ENCODE data around the gene CADPS2. TPM values are rescaled to one million over a fixed set of nuclear protein-coding genes. Genes with fewer than 3 reads are reported as not detected.

The CADPS2 gene
- total and polyA plus RNA-seq, 3 experiments from 2014 or later: not detected

- Mint-ChIP-seq H3K27me3 (no peaks in the 10 kb centered on the region), H3K9me3 (peaks cover 1 to 17% (median 13%) of the 10 kb centered on the region in 5 donors), H3K36me3 (no peaks in the 10 kb centered on the region), H3K4me1 (no peaks in the 10 kb centered on the region), H3K27ac (no peak overlapping the region), H3K4me3 (no peak overlapping the region)
- ChIA-PET CTCF (no interaction called here), POLR2A (no interaction called here)
- no peak overlapping the region for H3K4me3 ChIP-seq (ENCODE audit: low read length)
- H3K36me3 ChIP-seq (ENCODE audit: insufficient read depth, low read length): no peaks in the 10 kb centered on the region
- DNase-seq: no peak
- H3K27ac ChIP-seq (ENCODE audit: low read depth, low read length): no peak overlapping the region
- H3K27me3 ChIP-seq (ENCODE audit: insufficient read depth, low read length, poor library complexity, severe bottlenecking): no peaks in the 10 kb centered on the region
- no peaks in the 10 kb centered on the region for H3K9me3 ChIP-seq (ENCODE audit: low read length)
- no peaks in the 10 kb centered on the region for H3K4me1 ChIP-seq (ENCODE audit: insufficient read depth, low read length)
Observed at GRCh38 chr7:122694697-122695096, 191.6 kb downstream of the CADPS2 start.

GRCh38 chr7:122692769-122693309 lies 193.4 kb downstream of the CADPS2 start:
- no peaks in the 10 kb centered on the region for H3K36me3 Mint-ChIP-seq
- CTCF ChIA-PET: no interaction called here
- POLR2A ChIA-PET: no interaction called here

GRCh38 chr7:122691569-122692235 lies 194.6 kb downstream of the CADPS2 start:
- no peaks in the 10 kb centered on the region for H3K27me3 ChIP-seq (ENCODE audit: insufficient read depth, low read length, poor library complexity, severe bottlenecking)
- H3K36me3 ChIP-seq (ENCODE audit: insufficient read depth, low read length): no peaks in the 10 kb centered on the region
- no peak overlapping the region for H3K27ac ChIP-seq (ENCODE audit: low read depth, low read length)
- no peaks in the 10 kb centered on the region for H3K27me3 Mint-ChIP-seq
- no peak overlapping the region for H3K27ac Mint-ChIP-seq
- no peaks in the 10 kb centered on the region for H3K36me3 Mint-ChIP-seq
- H3K9me3 Mint-ChIP-seq: peaks cover 1 to 11% (median 6%) of the 10 kb centered on the region in 5 donors
- CTCF ChIA-PET: no interaction called here
- no peaks in the 10 kb centered on the region for H3K4me1 ChIP-seq (ENCODE audit: insufficient read depth, low read length)
- POLR2A ChIA-PET: no interaction called here
- no peak for DNase-seq
- H3K9me3 ChIP-seq (ENCODE audit: low read length): no peaks in the 10 kb centered on the region
- no peaks in the 10 kb centered on the region for H3K4me1 Mint-ChIP-seq
- H3K4me3 ChIP-seq (ENCODE audit: low read length): no peak overlapping the region
- H3K4me3 Mint-ChIP-seq: no peak overlapping the region

More at GRCh38 chr7:122692769-122693309, 193.4 kb downstream of the CADPS2 start:
- Mint-ChIP-seq H3K4me3 (no peak overlapping the region), H3K9me3 (peaks cover 1 to 11% (median 6%) of the 10 kb centered on the region in 5 donors), H3K27me3 (no peaks in the 10 kb centered on the region), H3K4me1 (no peaks in the 10 kb centered on the region), H3K27ac (no peak overlapping the region)
- no peak overlapping the region for H3K4me3 ChIP-seq (ENCODE audit: low read length)
- no peak overlapping the region for H3K27ac ChIP-seq (ENCODE audit: low read depth, low read length)
- H3K27me3 ChIP-seq (ENCODE audit: insufficient read depth, low read length, poor library complexity, severe bottlenecking): no peaks in the 10 kb centered on the region
- no peaks in the 10 kb centered on the region for H3K4me1 ChIP-seq (ENCODE audit: insufficient read depth, low read length)
- H3K36me3 ChIP-seq (ENCODE audit: insufficient read depth, low read length): no peaks in the 10 kb centered on the region
- no peak for DNase-seq
- no peaks in the 10 kb centered on the region for H3K9me3 ChIP-seq (ENCODE audit: low read length)

- Histone ChIP-seq H3K27ac (ENCODE audit: low read depth, low read length) (no peak overlapping the region), H3K36me3 (ENCODE audit: insufficient read depth, low read length) (no peaks in the 10 kb centered on the region), H3K4me1 (ENCODE audit: insufficient read depth, low read length) (no peaks in the 10 kb centered on the region), H3K9me3 (ENCODE audit: low read length) (no peaks in the 10 kb centered on the region), H3K27me3 (ENCODE audit: insufficient read depth, low read length, poor library complexity, severe bottlenecking) (no peaks in the 10 kb centered on the region), H3K4me3 (ENCODE audit: low read length) (no peak overlapping the region)
- H3K27me3 Mint-ChIP-seq: no peaks in the 10 kb centered on the region
- no peaks in the 10 kb centered on the region for H3K4me1 Mint-ChIP-seq
- CTCF ChIA-PET: no interaction called here
- no peaks in the 10 kb centered on the region for H3K36me3 Mint-ChIP-seq
- no peak overlapping the region for H3K27ac Mint-ChIP-seq
- POLR2A ChIA-PET: no interaction called here
- no peak overlapping the region for H3K4me3 Mint-ChIP-seq
- H3K9me3 Mint-ChIP-seq: peaks cover 1 to 7% (median 5%) of the 10 kb centered on the region in 5 donors
- no peak for DNase-seq
Observed at GRCh38 chr7:122689346-122690109, 196.7 kb downstream of the CADPS2 start.

- Mint-ChIP-seq H3K36me3 (no peaks in the 10 kb centered on the region), H3K4me1 (no peaks in the 10 kb centered on the region), H3K4me3 (no peak overlapping the region), H3K9me3 (peaks cover 1 to 6% (median 3%) of the 10 kb centered on the region in 5 donors), H3K27me3 (no peaks in the 10 kb centered on the region), H3K27ac (no peak overlapping the region)
- no peak for DNase-seq
- Histone ChIP-seq H3K9me3 (ENCODE audit: low read length) (no peaks in the 10 kb centered on the region), H3K4me3 (ENCODE audit: low read length) (no peak overlapping the region), H3K36me3 (ENCODE audit: insufficient read depth, low read length) (no peaks in the 10 kb centered on the region), H3K27ac (ENCODE audit: low read depth, low read length) (no peak overlapping the region), H3K4me1 (ENCODE audit: insufficient read depth, low read length) (no peaks in the 10 kb centered on the region), H3K27me3 (ENCODE audit: insufficient read depth, low read length, poor library complexity, severe bottlenecking) (no peaks in the 10 kb centered on the region)
- POLR2A ChIA-PET: no interaction called here
- CTCF ChIA-PET: no interaction called here
Observed at GRCh38 chr7:122688400-122688998, 197.8 kb downstream of the CADPS2 start.

GRCh38 chr7:122686360-122686878 lies 199.8 kb downstream of the CADPS2 start:
- Histone ChIP-seq H3K27ac (ENCODE audit: low read depth, low read length) (no peak overlapping the region), H3K4me1 (ENCODE audit: insufficient read depth, low read length) (no peaks in the 10 kb centered on the region), H3K9me3 (ENCODE audit: low read length) (no peaks in the 10 kb centered on the region), H3K27me3 (ENCODE audit: insufficient read depth, low read length, poor library complexity, severe bottlenecking) (no peaks in the 10 kb centered on the region), H3K4me3 (ENCODE audit: low read length) (no peak overlapping the region), H3K36me3 (ENCODE audit: insufficient read depth, low read length) (no peaks in the 10 kb centered on the region)
- ChIA-PET CTCF (interaction anchor here (0.9 kb wide), 1 partner anchor 19 kb away, joined by 3 read pairs; no protein-coding TSS in a partner anchor), POLR2A (no interaction called here)
- no peaks in the 10 kb centered on the region for H3K36me3 Mint-ChIP-seq
- H3K27ac Mint-ChIP-seq: no peak overlapping the region
- no peak for DNase-seq
- H3K4me1 Mint-ChIP-seq: no peaks in the 10 kb centered on the region
- H3K4me3 Mint-ChIP-seq: no peak overlapping the region
- no peaks in the 10 kb centered on the region for H3K27me3 Mint-ChIP-seq
- peaks cover 0 to 15% (median 0%) of the 10 kb centered on the region in 5 donors for H3K9me3 Mint-ChIP-seq

- Mint-ChIP-seq H3K4me1 (no peaks in the 10 kb centered on the region), H3K36me3 (no peaks in the 10 kb centered on the region), H3K27ac (no peak overlapping the region), H3K27me3 (no peaks in the 10 kb centered on the region), H3K9me3 (peaks cover 0 to 15% (median 2%) of the 10 kb centered on the region in 5 donors), H3K4me3 (no peak overlapping the region)
- H3K36me3 ChIP-seq (ENCODE audit: insufficient read depth, low read length): no peaks in the 10 kb centered on the region
- H3K27ac ChIP-seq (ENCODE audit: low read depth, low read length): no peak overlapping the region
- no peak for DNase-seq
- H3K4me3 ChIP-seq (ENCODE audit: low read length): no peak overlapping the region
- no peaks in the 10 kb centered on the region for H3K4me1 ChIP-seq (ENCODE audit: insufficient read depth, low read length)
- H3K9me3 ChIP-seq (ENCODE audit: low read length): no peaks in the 10 kb centered on the region
- ChIA-PET POLR2A (no interaction called here), CTCF (no interaction called here)
- no peaks in the 10 kb centered on the region for H3K27me3 ChIP-seq (ENCODE audit: insufficient read depth, low read length, poor library complexity, severe bottlenecking)
Observed at GRCh38 chr7:122684504-122684903, 201.8 kb downstream of the CADPS2 start.
